ENCODE data around the gene LIPN. TPM values are rescaled to one million over a fixed set of nuclear protein-coding genes. Genes with fewer than 3 reads are reported as not detected.

LIPN gene
- polyA plus RNA-seq, 1 donor from 2014 or later, result 0.31 TPM

GRCh38 chr10:88756660-88757059 is 3.2 kb upstream of the LIPN start:
- Mint-ChIP-seq H3K9me3 (peaks cover 0 to 3% (median 2%) of the 10 kb centered on the region in 3 donors), H3K4me3 (no peak overlapping the region), H3K36me3 (peaks cover 5% of the 10 kb centered on the region), H3K27ac (no peak overlapping the region), H3K4me1 (peaks cover 0 to 8% (median 4%) of the 10 kb centered on the region in 3 donors), H3K27me3 (peaks cover 4% of the 10 kb centered on the region)

DNA sequence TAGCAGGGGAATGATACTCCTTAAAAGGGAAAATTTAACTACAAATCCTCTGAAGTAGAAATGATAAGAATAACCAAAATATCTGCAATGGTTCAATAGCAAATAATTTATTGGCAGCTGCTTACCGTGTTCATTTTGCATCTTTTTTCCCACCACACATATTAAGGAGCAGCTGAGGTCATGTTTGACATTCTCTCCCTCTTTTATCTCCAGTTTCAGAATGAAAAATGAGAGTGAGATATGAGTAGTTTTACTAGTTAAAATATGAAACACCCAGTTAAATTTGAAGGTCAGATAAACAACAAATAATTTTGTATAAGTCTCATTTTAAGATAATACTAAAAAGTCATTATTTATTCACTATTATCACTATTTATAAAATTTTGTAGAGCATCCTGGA is 3.1 kb downstream of the LIPN start:
- H3K27ac Mint-ChIP-seq, result no peak overlapping the region
- H3K9me3 Mint-ChIP-seq, result peaks cover 0 to 3% (median 2%) of the 10 kb centered on the region in 3 donors
- H3K27me3 Mint-ChIP-seq, result no peaks in the 10 kb centered on the region
- H3K4me3 Mint-ChIP-seq, result no peak overlapping the region
- peaks cover 3% of the 10 kb centered on the region for H3K36me3 Mint-ChIP-seq
- peaks cover 0 to 6% (median 4%) of the 10 kb centered on the region in 3 donors for H3K4me1 Mint-ChIP-seq

- H3K9me3 Mint-ChIP-seq, result peaks cover 0 to 3% (median 2%) of the 10 kb centered on the region in 3 donors
These were observed 3.6 kb downstream of the LIPN start for GRCh38 chr10:88763441-88763840.

GRCh38 chr10:88764110-88764509 is 4.3 kb downstream of the LIPN start:
- Mint-ChIP-seq H3K36me3 (peaks cover 2% of the 10 kb centered on the region), H3K4me1 (peaks cover 0 to 6% (median 4%) of the 10 kb centered on the region in 3 donors), H3K4me3 (no peak overlapping the region), H3K9me3 (peaks cover 0 to under 1% (median 0%) of the 10 kb centered on the region in 3 donors), H3K27me3 (no peaks in the 10 kb centered on the region), H3K27ac (no peak overlapping the region)

More at GRCh38 chr10:88763441-88763840, 3.6 kb downstream of the LIPN start:
- Mint-ChIP-seq H3K27ac (no peak overlapping the region), H3K4me3 (no peak overlapping the region), H3K27me3 (no peaks in the 10 kb centered on the region), H3K36me3 (peaks cover 3% of the 10 kb centered on the region), H3K4me1 (peaks cover 0 to 6% (median 4%) of the 10 kb centered on the region in 3 donors)

DNA sequence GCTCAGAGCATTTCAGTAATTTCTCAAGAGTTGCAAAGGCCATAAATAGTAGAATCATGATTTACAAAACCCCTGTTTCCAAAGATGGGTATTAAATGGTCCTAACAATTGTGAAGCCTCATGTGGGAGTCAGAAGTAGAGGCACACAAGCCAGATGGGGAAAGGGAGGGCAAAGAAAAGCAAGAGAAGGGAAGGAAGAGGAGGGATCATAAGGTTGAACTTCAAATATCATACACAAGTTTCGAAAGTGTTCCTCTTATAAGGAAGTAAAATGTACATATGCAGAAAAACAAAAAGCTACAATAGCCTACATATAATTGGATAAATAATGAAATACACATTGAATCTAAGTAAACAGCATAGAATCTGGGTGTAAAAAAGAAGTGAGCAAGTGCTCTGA is 6.0 kb downstream of the LIPN start:
- Mint-ChIP-seq H3K4me3 (no peak overlapping the region), H3K4me1 (no peaks in the 10 kb centered on the region), H3K27ac (no peak overlapping the region), H3K36me3 (no peaks in the 10 kb centered on the region), H3K27me3 (no peaks in the 10 kb centered on the region), H3K9me3 (no peaks in the 10 kb centered on the region)

GRCh38 chr10:88769384-88769783 is 9.6 kb downstream of the LIPN start:
- H3K9me3 Mint-ChIP-seq, result peaks cover 0 to 3% (median 2%) of the 10 kb centered on the region in 3 donors
- H3K4me3 Mint-ChIP-seq, result no peak overlapping the region
- no peaks in the 10 kb centered on the region for H3K36me3 Mint-ChIP-seq
- H3K4me1 Mint-ChIP-seq, result no peaks in the 10 kb centered on the region
- peaks cover 3% of the 10 kb centered on the region for H3K27me3 Mint-ChIP-seq
- no peak overlapping the region for H3K27ac Mint-ChIP-seq

- Mint-ChIP-seq H3K27me3 (peaks cover 12% of the 10 kb centered on the region), H3K4me1 (no peaks in the 10 kb centered on the region), H3K36me3 (no peaks in the 10 kb centered on the region), H3K4me3 (no peak overlapping the region), H3K27ac (no peak overlapping the region), H3K9me3 (no peaks in the 10 kb centered on the region)
These were observed 21.4 kb downstream of the LIPN start for GRCh38 chr10:88781206-88781605.

- Mint-ChIP-seq H3K9me3 (no peaks in the 10 kb centered on the region), H3K36me3 (no peaks in the 10 kb centered on the region), H3K27me3 (peaks cover 12% of the 10 kb centered on the region), H3K4me3 (no peak overlapping the region), H3K4me1 (no peaks in the 10 kb centered on the region), H3K27ac (no peak overlapping the region)
These were observed 22.4 kb downstream of the LIPN start for GRCh38 chr10:88782222-88782621.

- Mint-ChIP-seq H3K4me1 (no peaks in the 10 kb centered on the region), H3K36me3 (no peaks in the 10 kb centered on the region), H3K9me3 (no peaks in the 10 kb centered on the region), H3K27ac (no peak overlapping the region), H3K4me3 (no peak overlapping the region), H3K27me3 (peaks cover 10% of the 10 kb centered on the region)
These were observed 23.9 kb downstream of the LIPN start for GRCh38 chr10:88783724-88784123.

GRCh38 chr10:88786032-88786770 is 26.4 kb downstream of the LIPN start:
- no peak overlapping the region for H3K27ac Mint-ChIP-seq
- no peaks in the 10 kb centered on the region for H3K9me3 Mint-ChIP-seq
- no peaks in the 10 kb centered on the region for H3K4me1 Mint-ChIP-seq
- peaks cover 5% of the 10 kb centered on the region for H3K27me3 Mint-ChIP-seq
- H3K36me3 Mint-ChIP-seq, result no peaks in the 10 kb centered on the region
- H3K4me3 Mint-ChIP-seq, result no peak overlapping the region

DNA sequence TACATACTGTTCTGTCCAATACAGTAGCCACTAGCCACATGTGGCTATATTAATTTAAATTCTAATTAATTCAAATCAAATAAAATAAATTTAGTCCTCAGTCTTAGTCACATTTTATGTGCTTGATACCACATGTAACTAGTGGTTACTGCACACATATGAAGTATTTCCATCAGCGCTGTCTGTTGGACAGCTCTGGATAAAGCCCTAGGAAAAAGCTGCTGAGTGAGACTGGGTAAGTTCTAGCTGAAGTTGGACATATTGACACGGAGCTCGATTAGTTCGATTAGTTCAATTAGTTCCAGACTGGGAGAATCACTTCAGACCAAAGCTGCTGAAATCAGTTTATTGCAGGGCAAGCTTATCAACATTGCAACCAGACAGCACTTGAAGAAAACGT is 27.6 kb downstream of the LIPN start:
- no peak overlapping the region for H3K27ac Mint-ChIP-seq
- no peaks in the 10 kb centered on the region for H3K36me3 Mint-ChIP-seq
- H3K27me3 Mint-ChIP-seq, result peaks cover 3% of the 10 kb centered on the region
- H3K9me3 Mint-ChIP-seq, result no peaks in the 10 kb centered on the region
- no peaks in the 10 kb centered on the region for H3K4me1 Mint-ChIP-seq
- no peak overlapping the region for H3K4me3 Mint-ChIP-seq

DNA sequence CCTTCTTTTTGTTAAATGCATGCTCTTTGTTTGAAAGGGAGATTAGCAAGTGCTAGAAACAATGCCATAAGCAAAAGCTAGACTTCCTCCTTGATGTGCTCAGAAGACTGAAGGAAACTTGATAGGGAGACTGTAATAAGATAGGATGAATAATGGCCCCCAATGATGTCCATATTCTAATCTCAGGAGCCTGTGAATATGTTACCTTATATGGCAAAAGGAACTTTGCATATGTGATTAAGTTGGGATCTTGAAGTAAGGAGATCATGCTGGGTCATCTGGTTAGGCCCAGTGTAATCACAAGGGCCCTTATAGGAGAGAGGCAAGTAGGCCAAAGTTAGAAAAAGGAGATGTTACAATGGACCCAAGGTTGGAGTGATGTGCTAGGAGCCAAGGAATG is 29.1 kb downstream of the LIPN start:
- H3K4me3 Mint-ChIP-seq, result no peak overlapping the region
- H3K27ac Mint-ChIP-seq, result no peak overlapping the region
- peaks cover 0 to 2% (median 0%) of the 10 kb centered on the region in 3 donors for H3K4me1 Mint-ChIP-seq
- no peaks in the 10 kb centered on the region for H3K9me3 Mint-ChIP-seq
- H3K27me3 Mint-ChIP-seq, result peaks cover 2% of the 10 kb centered on the region
- no peaks in the 10 kb centered on the region for H3K36me3 Mint-ChIP-seq

DNA sequence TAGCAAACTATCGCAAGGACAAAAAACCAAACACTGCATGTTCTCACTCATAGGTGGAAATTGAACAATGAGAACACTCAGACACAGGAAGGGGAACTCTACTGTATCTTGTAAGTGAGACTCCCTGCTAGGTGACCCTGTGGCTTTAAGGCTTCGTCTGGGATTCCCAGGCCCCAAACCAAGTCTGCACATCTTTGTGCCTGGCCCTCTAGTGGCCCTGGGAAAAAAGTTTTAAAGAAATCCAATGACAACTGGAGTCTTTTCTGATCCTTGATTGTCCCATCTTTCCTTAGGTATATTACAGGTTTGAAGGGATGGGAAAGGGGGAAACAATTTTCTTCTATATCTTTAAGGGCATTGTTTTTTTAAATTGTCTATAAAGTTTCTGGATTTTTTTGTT is 32.1 kb downstream of the LIPN start:
- Mint-ChIP-seq H3K4me3 (no peak overlapping the region), H3K27me3 (peaks cover 2% of the 10 kb centered on the region), H3K27ac (no peak overlapping the region), H3K36me3 (no peaks in the 10 kb centered on the region), H3K9me3 (no peaks in the 10 kb centered on the region), H3K4me1 (peaks cover 0 to 2% (median 0%) of the 10 kb centered on the region in 3 donors)

GRCh38 chr10:88792661-88793060 is 32.8 kb downstream of the LIPN start:
- no peaks in the 10 kb centered on the region for H3K9me3 Mint-ChIP-seq
- H3K4me1 Mint-ChIP-seq, result peaks cover 0 to 2% (median 0%) of the 10 kb centered on the region in 3 donors
- no peak overlapping the region for H3K27ac Mint-ChIP-seq
- H3K4me3 Mint-ChIP-seq, result no peak overlapping the region
- no peaks in the 10 kb centered on the region for H3K36me3 Mint-ChIP-seq
- peaks cover 2% of the 10 kb centered on the region for H3K27me3 Mint-ChIP-seq

DNA sequence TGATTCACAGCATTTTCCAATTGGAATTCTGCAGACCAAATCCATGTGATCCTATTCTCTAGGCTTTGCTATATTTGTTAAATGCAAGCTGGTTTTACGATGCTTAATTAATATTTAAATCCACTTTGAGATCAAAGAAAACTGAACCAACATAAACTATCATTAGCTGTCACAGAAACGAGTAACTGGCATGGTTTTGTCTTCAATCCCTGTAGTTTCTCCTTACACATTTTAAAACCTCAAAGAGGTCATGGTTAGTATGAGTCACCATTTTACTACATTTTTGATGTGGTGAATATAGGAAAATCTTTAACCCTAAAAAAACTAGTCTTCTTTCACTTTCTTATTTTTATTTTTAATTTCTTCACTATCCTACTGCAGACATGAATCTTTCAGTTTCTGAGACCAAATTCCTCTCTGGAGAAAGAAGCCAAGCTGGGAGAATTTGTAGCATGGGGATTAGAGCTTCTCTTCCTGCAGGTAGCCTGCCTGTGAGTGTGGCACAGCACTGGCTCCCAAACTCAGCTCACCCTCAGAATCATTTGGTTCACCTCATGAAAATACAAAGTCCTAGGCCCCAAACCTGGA is 34.0 kb downstream of the LIPN start:
- H3K9me3 Mint-ChIP-seq, result no peaks in the 10 kb centered on the region
- H3K4me3 Mint-ChIP-seq, result no peak overlapping the region
- no peak overlapping the region for H3K27ac Mint-ChIP-seq
- H3K4me1 Mint-ChIP-seq, result peaks cover 0 to 2% (median 0%) of the 10 kb centered on the region in 3 donors
- H3K36me3 Mint-ChIP-seq, result no peaks in the 10 kb centered on the region
- H3K27me3 Mint-ChIP-seq, result peaks cover 5% of the 10 kb centered on the region

DNA sequence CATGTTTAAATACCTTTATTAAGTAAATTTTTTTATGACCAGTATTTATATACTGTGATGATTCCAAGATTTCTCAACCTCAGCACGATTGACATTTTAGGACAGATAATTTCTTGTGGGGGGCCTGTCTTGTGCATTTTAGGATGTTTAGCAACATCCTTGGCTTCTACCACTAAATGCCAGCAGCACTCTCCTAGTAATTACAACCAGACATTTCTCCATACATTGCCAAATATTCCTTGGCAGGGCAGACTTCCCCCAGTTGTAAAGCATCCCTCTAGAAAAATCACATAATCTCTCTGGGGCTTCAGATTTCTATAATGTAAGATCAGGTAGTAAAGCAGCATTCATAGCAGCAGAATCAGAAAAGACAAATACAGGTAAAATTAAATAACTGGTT is 34.9 kb downstream of the LIPN start:
- no peaks in the 10 kb centered on the region for H3K9me3 Mint-ChIP-seq
- H3K27me3 Mint-ChIP-seq, result peaks cover 5% of the 10 kb centered on the region
- no peaks in the 10 kb centered on the region for H3K36me3 Mint-ChIP-seq
- no peak overlapping the region for H3K27ac Mint-ChIP-seq
- H3K4me3 Mint-ChIP-seq, result no peak overlapping the region
- H3K4me1 Mint-ChIP-seq, result peaks cover 0 to 2% (median 0%) of the 10 kb centered on the region in 3 donors
